GM19099 (cell line): ENCODE measurements around the gene METTL8.
A peak's percentile ranks its signal among the peaks of the same experiment; 100 is the strongest.

Source experiments
- POLR2A ChIP-seq: IDR thresholded peaks from 3 replicates; pipeline ENCODE4 v1.6.1; 2011; ENCODE audit warnings: low read depth; ENCODE audit not compliant: insufficient read length; ENCODE audit errors: extremely low read depth

Gene METTL8

GRCh38 chr2:171432969-171433762 is 624 bp downstream of the METTL8 start:
- no peak for TF ChIP-seq POLR2A

GRCh38 chr2:171432206-171432968 is 1.4 kb downstream of the METTL8 start:
- no peak for TF ChIP-seq POLR2A

GRCh38 chr2:171431677-171432167 is 2.1 kb downstream of the METTL8 start:
- no peak for TF ChIP-seq POLR2A

GRCh38 chr2:171430516-171431410 is 3.0 kb downstream of the METTL8 start:
- TF ChIP-seq POLR2A: no peak

GRCh38 chr2:171420728-171421563 is 12.8 kb downstream of the METTL8 start:
- no peak for TF ChIP-seq POLR2A

GRCh38 chr2:171419333-171419732 is 14.5 kb downstream of the METTL8 start:
- no peak for TF ChIP-seq POLR2A

GRCh38 chr2:171416009-171416926 is 17.5 kb downstream of the METTL8 start:
- peak; percentile 49 for TF ChIP-seq POLR2A

GRCh38 chr2:171412571-171413175 is 21.1 kb downstream of the METTL8 start:
- no peak for TF ChIP-seq POLR2A

GRCh38 chr2:171411791-171412483 is 21.9 kb downstream of the METTL8 start:
- TF ChIP-seq POLR2A: no peak

- TF ChIP-seq POLR2A: no peak
Observed at GRCh38 chr2:171411214-171411613, 22.6 kb downstream of the METTL8 start.

GRCh38 chr2:171410624-171411023 is 23.2 kb downstream of the METTL8 start:
- no peak for TF ChIP-seq POLR2A

- TF ChIP-seq POLR2A: no peak
Observed at GRCh38 chr2:171410101-171410500, 23.7 kb downstream of the METTL8 start.
